K562 (cell line): ENCODE results near the gene LRRFIP2. TPM values are rescaled to one million over a fixed set of nuclear protein-coding genes. Genes with fewer than 3 reads are reported as not detected.

Experiments used
- HDAC6 ChIP-seq: IDR thresholded peaks from 2 replicates; pipeline ENCODE4 v1.6.1; 2012; ENCODE audit warnings: low read depth, mild to moderate bottlenecking, control low read depth, inconsistent platforms, low read length, moderate library complexity
- MEF2D ChIP-seq: conservative IDR thresholded peaks from 2 replicates; pipeline ENCODE4 v1.6.1; 2016; ENCODE audit warnings: low read depth, missing genetic modification characterization, missing compliant biosample characterization
- NR3C1 ChIP-seq: sonication (generic); formaldehyde crosslinking; IDR thresholded peaks from 2 replicates; pipeline ENCODE4 v1.8.1; 2022; ENCODE audit warnings: missing genetic modification reagents
- RBBP5 ChIP-seq: fragments of 200-600 bp; sonication (generic); IDR thresholded peaks from 2 replicates; pipeline ENCODE4 v1.6.1; 2012; ENCODE audit warnings: borderline replicate concordance, mild to moderate bottlenecking, low read length, control low read depth, inconsistent platforms; ENCODE audit not compliant: insufficient read depth, poor library complexity, severe bottlenecking
- THRB ChIP-seq: fragments of 450-650 bp; formaldehyde crosslinking; conservative IDR thresholded peaks from 2 replicates; pipeline ENCODE4 v1.4.0; 2022; ENCODE audit warnings: mild to moderate bottlenecking, missing genetic modification characterization
- ZBTB8A ChIP-seq: fragments of 450-650 bp; IDR thresholded peaks from 2 replicates; pipeline ENCODE4 v1.6.1; 2018; ENCODE audit warnings: mild to moderate bottlenecking, moderate library complexity; ENCODE audit not compliant: partially characterized antibody
- ZNF197 ChIP-seq: fragments of 200-800 bp; sonication (Bioruptor generic); IDR thresholded peaks from 2 replicates; pipeline ENCODE4 v1.6.1; 2016; ENCODE audit warnings: low read depth, missing genetic modification characterization, missing compliant biosample characterization
- ZNF212 ChIP-seq: fragments of 450-650 bp; formaldehyde crosslinking; IDR thresholded peaks from 2 replicates; pipeline ENCODE4 v1.4.0; 2020; ENCODE audit warnings: mild to moderate bottlenecking
- ZNF24 ChIP-seq: fragments of 450-650 bp; IDR thresholded peaks from 2 replicates; pipeline ENCODE4 v1.6.1; 2016
- ZNF75A ChIP-seq: fragments of 450-650 bp; formaldehyde crosslinking; IDR thresholded peaks from 2 replicates; pipeline ENCODE4 v1.4.0; 2020; ENCODE audit warnings: mild to moderate bottlenecking
- polyA plus RNA-seq, 8 experiments: library from polyadenylated mRNA; depleted of rRNA in 4 of 8; stranded (reverse) in 5 of 8; unstranded in 3 of 8; fragments of >200 nt; fragmentation: Nextera tagmentation in 2 of 8; fragmentation: Illumina TruSeq in 1 of 8; extraction: Ambion mirVana in 2 of 8; extraction: Trizol in 1 of 8; gene quantifications; 2 replicates each; pipeline versions ENCODE4 v1.2.1 to v1.2.3, GENCODE V29; 2011 to 2014; ENCODE audit warnings: inconsistent platforms in 1 of 8, missing spikeins in 1 of 8
- total RNA-seq, 7 experiments: library from RNA; depleted of rRNA in 6 of 7; stranded (reverse); fragments of >200 nt in 6 of 7; fragmentation: Illumina TruSeq in 2 of 7; extraction: Trizol in 2 of 7; gene quantifications; 2 replicates each; pipeline versions ENCODE4 v1.2.1 to v1.2.3, GENCODE V29; 2011 to 2021; ENCODE audit warnings: low replicate concordance in 1 of 7
- TF ChIP-seq, protein P1 (sequence below): sonication (generic); formaldehyde crosslinking; IDR thresholded peaks from 2 replicates; pipeline ENCODE4 v1.8.0; 2023; ENCODE audit warnings: mild to moderate bottlenecking, missing genetic modification reagents

LRRFIP2 gene
- total and polyA plus RNA-seq, 9 of the 15 experiments (the other 6 are each of a cell fraction or from before 2014, with no cell fraction given) = 9.9 to 53.9 (median 42.7) TPM

DNA sequence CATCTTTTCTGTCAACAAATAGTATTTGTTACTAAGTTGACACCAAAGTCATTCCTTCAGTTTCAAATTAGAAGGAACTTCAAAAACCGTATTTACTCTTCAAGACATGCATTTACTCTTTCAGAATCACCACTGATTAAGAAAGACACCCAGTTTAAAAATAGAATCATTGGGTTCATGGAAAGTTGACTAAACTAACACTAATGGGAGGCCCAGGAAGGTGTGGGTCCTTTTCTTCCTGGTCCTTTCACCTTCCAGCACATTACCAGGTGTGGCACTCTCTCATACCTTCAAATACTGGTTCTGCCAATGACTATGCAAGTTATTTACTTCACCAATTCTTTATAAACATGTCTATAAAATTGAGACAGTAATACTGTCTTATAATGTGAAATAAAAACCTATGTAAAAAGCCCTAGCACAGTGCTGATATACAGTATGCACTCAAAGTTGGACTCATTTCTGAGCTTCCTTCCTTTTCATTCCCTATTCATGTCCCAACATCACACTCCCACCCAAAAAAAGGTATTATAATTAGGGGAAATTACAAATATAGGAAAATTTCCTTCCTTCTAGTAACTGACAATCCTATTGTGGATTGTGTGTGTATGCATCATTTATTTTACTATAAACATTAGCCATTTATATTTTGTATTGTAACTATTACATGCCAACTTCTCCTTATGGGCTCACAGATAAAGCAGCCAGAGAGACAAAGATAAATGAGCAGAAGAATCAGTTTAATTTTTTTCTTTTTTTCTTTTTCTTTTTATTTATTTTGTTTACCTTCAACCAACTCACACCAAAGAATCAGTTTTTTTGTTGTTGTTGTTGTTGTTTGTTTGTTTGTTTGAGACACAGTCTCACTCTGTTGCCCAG lies 48.9 kb downstream of the LRRFIP2 start (continued):
- no peak for TF ChIP-seq THRB (CRISPR knock-in tag)
- no peak for TF ChIP-seq ZNF197 (CRISPR knock-in tag)
- no peak for TF ChIP-seq RBBP5
- no peak for TF ChIP-seq HDAC6
- no peak for TF ChIP-seq ZBTB8A
- no peak for TF ChIP-seq ZNF212 (CRISPR knock-in tag)
- no peak for TF ChIP-seq ZNF75A (CRISPR knock-in tag)
- TF ChIP-seq NR3C1 (CRISPR knock-in tag) = no peak
- TF ChIP-seq MEF2D = 0 out of 2 replicates have a peak, but pooled peaks have one; percentile 50
- TF ChIP-seq, protein P1, sequence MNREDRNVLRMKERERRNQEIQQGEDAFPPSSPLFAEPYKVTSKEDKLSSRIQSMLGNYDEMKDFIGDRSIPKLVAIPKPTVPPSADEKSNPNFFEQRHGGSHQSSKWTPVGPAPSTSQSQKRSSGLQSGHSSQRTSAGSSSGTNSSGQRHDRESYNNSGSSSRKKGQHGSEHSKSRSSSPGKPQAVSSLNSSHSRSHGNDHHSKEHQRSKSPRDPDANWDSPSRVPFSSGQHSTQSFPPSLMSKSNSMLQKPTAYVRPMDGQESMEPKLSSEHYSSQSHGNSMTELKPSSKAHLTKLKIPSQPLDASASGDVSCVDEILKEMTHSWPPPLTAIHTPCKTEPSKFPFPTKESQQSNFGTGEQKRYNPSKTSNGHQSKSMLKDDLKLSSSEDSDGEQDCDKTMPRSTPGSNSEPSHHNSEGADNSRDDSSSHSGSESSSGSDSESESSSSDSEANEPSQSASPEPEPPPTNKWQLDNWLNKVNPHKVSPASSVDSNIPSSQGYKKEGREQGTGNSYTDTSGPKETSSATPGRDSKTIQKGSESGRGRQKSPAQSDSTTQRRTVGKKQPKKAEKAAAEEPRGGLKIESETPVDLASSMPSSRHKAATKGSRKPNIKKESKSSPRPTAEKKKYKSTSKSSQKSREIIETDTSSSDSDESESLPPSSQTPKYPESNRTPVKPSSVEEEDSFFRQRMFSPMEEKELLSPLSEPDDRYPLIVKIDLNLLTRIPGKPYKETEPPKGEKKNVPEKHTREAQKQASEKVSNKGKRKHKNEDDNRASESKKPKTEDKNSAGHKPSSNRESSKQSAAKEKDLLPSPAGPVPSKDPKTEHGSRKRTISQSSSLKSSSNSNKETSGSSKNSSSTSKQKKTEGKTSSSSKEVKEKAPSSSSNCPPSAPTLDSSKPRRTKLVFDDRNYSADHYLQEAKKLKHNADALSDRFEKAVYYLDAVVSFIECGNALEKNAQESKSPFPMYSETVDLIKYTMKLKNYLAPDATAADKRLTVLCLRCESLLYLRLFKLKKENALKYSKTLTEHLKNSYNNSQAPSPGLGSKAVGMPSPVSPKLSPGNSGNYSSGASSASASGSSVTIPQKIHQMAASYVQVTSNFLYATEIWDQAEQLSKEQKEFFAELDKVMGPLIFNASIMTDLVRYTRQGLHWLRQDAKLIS (CRISPR knock-in tag) = no peak
- TF ChIP-seq ZNF24 = no peak
